ENCODE measurements around the gene NTHL1.
"Not testable (repeated sequence)": the region's sequence is repeated elsewhere in the genome, so short reads cannot be mapped to it uniquely, and the experiment has no call there.

Gene NTHL1

GRCh38 chr16:2027024-2028010 lies 20.3 kb downstream of the NTHL1 start:
- no peak for FAIRE-seq

- FAIRE-seq = no peak
These were observed 21.1 kb downstream of the NTHL1 start, which contains the start of gene NHERF2 for GRCh38 chr16:2026461-2027023. Gene NHERF2 (plus strand): TSS chr16:2026902. CDS start chr16:2027006, 104 bp downstream.

GRCh38 chr16:2025878-2026460 lies 21.7 kb downstream of the NTHL1 start:
- FAIRE-seq = no peak

GRCh38 chr16:2025251-2025650 lies 22.4 kb downstream of the NTHL1 start:
- no peak for FAIRE-seq

DNA sequence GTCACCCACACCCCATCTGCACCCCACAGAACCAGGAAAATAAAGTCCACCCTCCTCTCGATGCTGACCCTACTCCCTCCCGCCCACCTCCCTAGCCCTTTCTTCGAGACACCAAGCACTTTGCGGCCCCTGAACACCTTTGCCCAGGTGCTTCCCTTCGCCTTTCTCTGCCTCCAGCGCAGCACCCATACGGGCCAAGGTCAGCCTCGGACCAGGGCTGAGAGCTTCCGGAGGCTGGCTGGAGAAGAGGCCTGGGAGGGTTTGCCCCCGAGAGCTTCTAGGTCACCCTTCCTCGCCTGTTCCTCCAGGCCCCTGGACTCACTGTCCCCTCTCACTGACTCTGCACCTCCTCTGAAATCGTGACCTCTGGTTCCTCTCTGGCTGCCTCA lies 23.6 kb downstream of the NTHL1 start:
- no peak for FAIRE-seq

DNA sequence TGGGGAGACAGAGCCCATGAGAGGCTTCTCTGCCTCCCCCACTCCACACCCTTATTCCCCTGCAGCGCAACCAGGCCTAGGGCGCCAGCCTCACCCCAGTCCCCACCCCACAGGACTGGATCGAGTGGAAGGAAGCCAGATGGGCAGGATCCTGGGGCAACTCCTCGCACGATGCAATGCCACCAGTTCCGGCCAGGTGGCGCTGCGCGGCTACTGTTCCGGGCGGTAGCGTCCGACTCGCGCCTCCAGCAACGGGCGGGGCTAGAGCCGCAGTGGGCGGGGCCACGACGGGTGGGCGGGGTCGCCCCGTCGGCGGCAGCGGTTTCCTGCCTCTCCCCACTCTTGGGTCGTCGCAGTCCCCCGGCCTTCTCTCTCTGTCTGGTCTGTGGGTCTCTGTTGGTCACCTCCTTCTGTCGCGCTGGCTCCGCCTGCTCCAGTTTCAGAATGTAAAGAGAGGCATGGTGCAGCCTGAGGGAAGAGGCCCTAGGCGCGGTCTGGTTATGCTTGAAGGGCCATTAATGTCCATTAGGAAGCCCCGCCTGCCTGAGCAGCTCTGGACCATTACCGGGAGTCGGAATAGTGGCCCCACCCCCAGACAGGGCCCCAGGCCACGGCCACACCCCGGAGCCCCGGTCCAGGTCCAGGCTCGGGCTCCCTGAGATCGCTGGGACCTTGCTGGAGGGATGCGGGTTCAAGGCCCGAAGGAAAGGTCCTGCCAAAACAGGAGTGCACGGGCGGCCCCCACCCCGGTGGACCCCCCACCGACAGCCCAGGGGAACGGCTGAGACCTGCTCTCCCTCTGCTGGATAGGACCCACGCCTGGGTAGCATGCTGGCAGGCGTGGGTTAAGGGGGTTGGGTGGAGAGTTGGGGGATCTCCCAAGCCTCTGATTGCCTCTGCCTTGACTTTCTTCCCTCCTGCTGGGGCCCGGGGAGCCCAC lies 24.3 kb downstream of the NTHL1 start:
- no peak for FAIRE-seq

DNA sequence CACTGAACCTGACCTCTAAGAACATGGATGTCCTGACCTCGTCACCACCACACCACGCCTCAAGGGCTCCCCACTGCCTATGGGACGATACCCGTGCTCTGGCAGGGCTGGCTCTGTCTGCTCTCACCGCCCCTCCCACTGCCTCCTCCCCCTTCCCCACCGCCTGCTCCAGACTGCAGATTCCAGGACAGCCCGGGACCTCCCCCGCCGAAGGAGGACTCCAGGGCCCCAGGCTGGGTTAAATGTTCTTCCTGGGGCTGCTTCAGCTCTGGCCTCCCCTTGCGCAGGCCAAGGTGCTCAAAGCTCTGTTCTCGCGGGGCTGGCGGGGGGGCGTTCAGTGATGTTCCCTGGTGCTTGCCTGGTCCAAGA lies 24.9 kb downstream of the NTHL1 start:
- FAIRE-seq = no peak

DNA sequence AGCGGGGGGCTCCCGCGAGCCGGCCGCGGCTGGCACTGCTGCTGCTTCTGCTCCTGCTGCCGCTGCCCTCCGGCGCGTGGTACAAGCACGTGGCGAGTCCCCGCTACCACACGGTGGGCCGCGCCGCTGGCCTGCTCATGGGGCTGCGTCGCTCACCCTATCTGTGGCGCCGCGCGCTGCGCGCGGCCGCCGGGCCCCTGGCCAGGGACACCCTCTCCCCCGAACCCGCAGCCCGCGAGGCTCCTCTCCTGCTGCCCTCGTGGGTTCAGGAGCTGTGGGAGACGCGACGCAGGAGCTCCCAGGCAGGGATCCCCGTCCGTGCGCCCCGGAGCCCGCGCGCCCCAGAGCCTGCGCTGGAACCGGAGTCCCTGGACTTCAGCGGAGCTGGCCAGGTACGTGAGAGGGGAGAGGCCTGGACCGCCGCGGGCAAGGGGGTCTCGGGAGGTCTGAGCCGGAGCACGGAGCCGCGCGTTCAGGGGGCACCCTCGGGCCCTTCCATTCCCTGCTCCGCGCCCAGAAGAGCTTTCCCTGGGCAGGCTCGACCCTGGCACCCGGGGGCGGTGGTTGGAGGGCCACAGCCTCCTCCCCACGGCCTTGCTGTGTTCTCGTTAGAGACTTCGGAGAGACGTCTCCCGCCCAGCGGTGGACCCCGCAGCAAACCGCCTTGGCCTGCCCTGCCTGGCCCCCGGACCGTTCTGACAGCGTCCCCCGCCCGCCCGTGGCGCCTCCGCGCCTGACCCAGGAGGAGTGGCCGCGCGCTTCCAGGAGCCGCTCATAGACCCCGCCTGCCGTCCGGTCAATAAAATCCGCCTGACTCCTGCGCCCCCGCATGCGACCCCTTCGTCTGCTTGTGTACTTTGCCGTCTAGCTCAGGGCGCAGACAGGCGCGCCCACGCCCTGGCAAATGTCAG lies 27.5 kb downstream of the NTHL1 start:
- no peak for FAIRE-seq

- no peak for FAIRE-seq
These were observed 28.1 kb downstream of the NTHL1 start, which contains the start of gene NPW for GRCh38 chr16:2019518-2019920. Gene NPW (plus strand): TSS chr16:2019785.

GRCh38 chr16:2016407-2016922 lies 31.2 kb downstream of the NTHL1 start:
- no peak for FAIRE-seq

- FAIRE-seq = no peak
These were observed 31.8 kb downstream of the NTHL1 start for GRCh38 chr16:2015947-2016208.

DNA sequence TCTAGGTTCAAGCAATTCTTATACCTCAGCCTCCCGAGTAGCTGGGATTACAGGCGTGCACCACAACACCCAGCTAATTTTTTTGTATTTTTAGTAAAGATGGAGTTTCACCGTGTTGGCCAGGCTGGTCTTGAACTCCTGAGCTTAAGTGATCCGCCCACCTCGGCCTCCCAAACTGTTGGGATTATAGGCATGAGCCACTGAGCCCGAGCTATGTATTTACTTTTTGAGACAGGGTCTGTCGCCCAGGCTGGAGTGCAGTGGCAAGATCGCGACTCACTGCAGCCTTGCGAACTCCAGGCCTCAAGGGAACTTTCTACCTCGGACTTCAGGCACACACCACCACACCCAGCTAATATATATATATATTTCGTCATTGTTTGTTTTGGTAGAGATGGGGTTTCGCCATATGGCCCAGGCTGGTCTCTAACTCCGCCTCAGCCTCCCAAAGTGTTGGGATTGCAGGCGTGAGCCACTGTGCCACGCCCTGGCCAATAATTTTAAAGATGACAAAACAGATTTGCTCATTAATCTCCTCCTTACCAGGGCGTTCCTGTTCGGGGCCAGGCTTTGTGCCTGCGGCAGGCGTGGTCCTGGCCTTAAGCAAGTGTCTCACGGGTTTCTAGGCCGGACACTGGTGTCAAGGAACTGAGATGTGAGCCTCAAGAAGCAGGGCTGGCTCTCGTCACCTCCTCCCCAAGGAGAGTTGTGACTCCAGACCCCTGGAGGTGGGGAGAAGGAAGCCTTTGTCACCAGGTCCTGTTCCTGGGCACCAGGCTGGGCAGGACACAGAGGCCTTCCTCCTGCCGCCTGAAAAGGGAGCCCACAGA lies 32.3 kb downstream of the NTHL1 start:
- no peak for FAIRE-seq

GRCh38 chr16:2013527-2013926 lies 34.1 kb downstream of the NTHL1 start:
- no peak for FAIRE-seq

DNA sequence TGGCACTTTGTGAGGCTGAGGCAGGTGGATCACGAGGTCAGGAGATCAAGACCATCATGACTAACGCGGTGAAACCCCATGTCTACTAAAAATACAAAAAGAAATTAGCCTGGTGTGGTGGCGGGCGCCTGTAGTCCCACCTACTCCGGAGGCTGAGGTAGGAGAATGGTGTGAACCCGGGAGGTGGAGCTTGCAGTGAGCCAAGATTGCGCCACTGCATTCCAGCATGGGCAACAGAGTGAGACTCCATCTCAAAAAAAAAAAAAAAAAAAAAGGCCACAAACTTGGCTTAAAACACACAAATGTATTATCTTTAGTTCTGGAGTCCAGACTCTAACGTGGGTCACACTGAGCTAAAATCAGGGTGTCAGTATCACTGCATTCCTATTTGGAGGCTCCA lies 35.9 kb downstream of the NTHL1 start:
- not testable (repeated sequence) for FAIRE-seq

DNA sequence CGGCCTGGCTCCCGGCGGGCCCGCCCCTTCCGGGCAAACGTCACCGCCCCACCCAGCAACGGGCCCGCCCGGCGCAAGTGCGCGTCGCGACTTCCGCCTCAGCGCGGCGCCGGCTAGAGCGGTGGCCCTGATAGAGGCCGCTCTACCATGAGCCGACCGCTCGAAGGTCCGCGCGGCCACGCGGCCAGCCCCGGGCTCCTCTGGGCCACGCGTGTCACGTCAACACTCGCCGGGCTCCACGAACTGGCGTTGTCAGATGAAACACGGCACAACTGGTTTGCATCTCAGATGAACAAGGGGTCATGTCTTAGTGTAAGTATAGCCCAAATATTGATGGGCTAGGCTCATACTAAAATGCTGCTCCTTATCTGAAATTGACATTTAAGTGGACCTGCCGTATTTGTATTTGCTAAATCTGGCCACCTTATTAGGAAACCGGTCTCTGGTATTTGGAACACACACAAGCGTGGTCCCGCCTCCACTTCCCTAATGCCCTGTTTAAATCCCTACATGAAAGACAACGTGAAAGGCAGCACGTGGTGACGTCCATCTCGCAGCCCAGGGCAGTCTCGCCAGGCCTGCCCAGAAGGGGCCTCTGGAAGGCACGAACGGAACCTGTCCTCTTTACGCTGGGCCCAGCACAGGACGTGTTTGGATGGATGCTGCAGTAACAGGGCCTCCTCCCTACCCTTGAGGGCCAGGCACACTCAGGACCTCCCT lies 37.7 kb downstream of the NTHL1 start, which contains the start of gene ZNF598:
TSS of gene ZNF598 (minus strand) at position 31 of the 720 bp plus-strand sequence.
- FAIRE-seq = no peak

DNA sequence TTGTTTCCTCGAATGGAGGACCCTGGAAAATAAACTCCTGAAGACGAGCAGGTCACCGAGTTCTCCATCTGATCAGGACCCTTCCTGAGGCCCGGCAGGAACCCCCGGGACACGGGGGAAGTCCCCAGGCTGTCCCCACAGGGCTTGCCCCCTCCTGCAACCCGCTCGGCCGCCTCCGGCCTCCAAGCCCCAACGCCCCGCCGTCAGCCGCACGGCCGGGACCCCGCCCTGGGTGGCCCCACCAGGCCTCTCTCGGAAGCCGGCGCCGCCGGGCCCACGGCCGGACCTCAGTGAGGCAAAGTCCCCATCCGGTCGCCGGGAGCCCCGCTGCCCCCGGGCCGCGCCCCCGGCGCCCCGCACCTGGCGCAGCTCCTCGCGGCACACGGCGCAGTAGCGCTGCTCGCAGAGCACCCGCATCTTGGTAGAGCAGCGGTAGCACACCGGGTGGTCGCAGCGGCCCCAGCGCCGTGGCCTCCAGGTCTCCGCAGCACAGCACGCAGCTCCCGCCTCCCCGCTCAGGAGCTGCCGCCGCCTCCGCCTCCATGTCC lies 38.4 kb downstream of the NTHL1 start:
- FAIRE-seq = no peak

DNA sequence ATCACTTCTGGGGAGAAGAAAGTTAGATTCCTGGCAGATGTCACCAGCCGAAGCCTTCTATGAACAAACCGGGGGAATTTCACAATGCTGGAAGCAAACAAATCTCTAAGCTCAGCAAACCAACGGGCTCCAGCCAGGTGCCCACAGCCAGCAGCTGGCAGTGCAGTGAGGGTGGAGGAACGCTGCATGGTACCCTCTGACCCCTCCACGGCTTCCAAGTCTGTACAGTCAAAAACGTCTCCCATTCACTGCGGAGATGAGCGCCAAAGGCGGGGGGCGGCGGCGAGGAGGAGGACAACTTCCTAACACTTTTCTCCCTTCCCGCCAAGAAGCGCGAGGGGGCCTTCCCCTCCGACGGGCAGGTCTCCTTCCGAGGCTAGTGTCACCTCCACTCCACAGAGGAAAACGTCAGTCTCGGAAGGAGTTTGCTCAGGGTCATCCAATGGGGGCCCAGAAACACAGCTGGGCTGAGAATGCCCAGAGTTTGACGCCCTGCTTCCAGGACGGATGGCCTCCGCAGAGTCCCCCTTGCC lies 38.9 kb downstream of the NTHL1 start:
- FAIRE-seq = no peak

DNA sequence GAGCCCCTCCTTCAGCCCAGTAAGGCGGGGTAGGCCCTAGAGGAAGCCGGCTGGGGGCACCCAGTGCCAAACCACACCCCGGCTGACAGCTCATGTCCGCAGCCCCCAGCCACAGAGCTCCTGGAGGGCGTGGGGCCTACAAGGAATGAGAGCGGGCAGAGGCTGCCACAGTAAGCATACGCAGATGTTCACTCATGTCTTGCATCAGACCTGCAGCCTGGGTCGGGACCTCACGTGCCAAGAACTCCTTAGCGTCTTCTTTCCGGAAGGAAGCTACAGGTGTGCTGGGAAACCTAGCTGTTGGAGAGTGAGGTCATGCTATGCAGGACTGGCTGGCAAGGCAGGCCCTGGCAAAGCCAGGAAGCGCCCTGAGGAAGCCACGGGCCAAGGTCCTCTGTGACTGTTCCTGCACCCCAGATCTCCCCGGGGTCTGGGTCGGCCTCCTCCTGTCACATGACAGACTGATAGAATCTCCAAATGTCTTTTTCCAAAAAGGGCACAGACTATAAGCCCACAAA lies 39.6 kb downstream of the NTHL1 start:
- no peak for FAIRE-seq
